SU-DHL-6 (cell line): ENCODE results near the gene PVALEF.

Experiments
- H2AFZ ChIP-seq: fragments of 200-600 bp; sonication (generic); 2 replicates; pipeline ENCODE4 v1.6.1; 2014; ENCODE audit warnings: low read depth, mild to moderate bottlenecking, moderate library complexity, mixed read lengths, antibody characterized with exemption, low read length; ENCODE audit not compliant: severe bottlenecking
- H3F3A ChIP-seq: fragments of 200-600 bp; shearing (Covaris generic); 2 replicates; pipeline ENCODE4 v1.6.0; 2016; ENCODE audit warnings: antibody characterized with exemption, mild to moderate bottlenecking; ENCODE audit not compliant: insufficient read depth
- H3K27ac ChIP-seq: fragments of 200-600 bp; sonication (generic); 2 replicates; pipeline ENCODE4 v1.5.1; 2016; ENCODE audit warnings: low read depth, mild to moderate bottlenecking, low read length, moderate library complexity, mixed read lengths
- H3K27me3 ChIP-seq: fragments of 200-600 bp; sonication (generic), shearing (Covaris generic); 2 replicates; pipeline ENCODE4 v1.6.0; 2014; ENCODE audit warnings: mild to moderate bottlenecking, low read length
- H3K36me3 ChIP-seq: fragments of 200-600 bp; sonication (generic); 2 replicates; pipeline ENCODE4 v1.6.1; 2014; ENCODE audit warnings: mild to moderate bottlenecking, low read length, mixed read lengths
- H3K4me2 ChIP-seq: fragments of 300-600, 200-600 bp; shearing (Covaris generic), sonication (generic); 2 replicates; pipeline ENCODE4 v1.6.0; 2014; ENCODE audit warnings: low read length, low read depth, mild to moderate bottlenecking; ENCODE audit not compliant: poor library complexity, severe bottlenecking
- H3K4me3 ChIP-seq: fragments of 200-600 bp; sonication (generic); 2 replicates; pipeline ENCODE4 v1.5.1; 2014; ENCODE audit warnings: antibody characterized with exemption, low read length, mild to moderate bottlenecking, mixed read lengths; ENCODE audit not compliant: insufficient read depth, poor library complexity, severe bottlenecking
- H3K79me2 ChIP-seq: fragments of 200-600 bp; sonication (generic); 2 replicates; pipeline ENCODE4 v1.6.1; 2014; ENCODE audit warnings: mild to moderate bottlenecking, low read length, moderate library complexity; ENCODE audit not compliant: insufficient read depth
- H3K9ac ChIP-seq: fragments of 200-600 bp; sonication (generic); 2 replicates; pipeline ENCODE4 v1.7.0; 2014; ENCODE audit warnings: mild to moderate bottlenecking, low read length
- H3K9me2 ChIP-seq: fragments of 200-600 bp; sonication (generic); replicated peaks from 2 replicates; pipeline ENCODE4 v1.6.1; 2014; ENCODE audit warnings: low read length; ENCODE audit not compliant: insufficient read depth
- H3K9me3 ChIP-seq: fragments of 200-600 bp; sonication (generic); 2 replicates; pipeline ENCODE4 v1.6.1; 2014; ENCODE audit warnings: low read length, mixed read lengths; ENCODE audit not compliant: insufficient read depth
- H4K20me1 ChIP-seq: fragments of 200-600 bp; sonication (generic); 2 replicates; pipeline ENCODE4 v1.6.1; 2014; ENCODE audit warnings: low read depth, mild to moderate bottlenecking, antibody characterized with exemption, low read length, moderate library complexity, mixed read lengths
- CTCF ChIP-seq: fragments of 200-600 bp; sonication (generic); IDR thresholded peaks from one replicate; pipeline ENCODE4 v1.5.1; 2017; ENCODE audit warnings: antibody characterized with exemption, mild to moderate bottlenecking, low read length, moderate library complexity; ENCODE audit not compliant: insufficient read depth, poor library complexity, severe bottlenecking
- EZH2phosphoT487 ChIP-seq: fragments of 200-600 bp; sonication (generic), shearing (Covaris generic); conservative IDR thresholded peaks from 2 replicates; pipeline ENCODE4 v1.6.1; 2018; ENCODE audit warnings: mild to moderate bottlenecking, antibody characterized with exemption, low read length, moderate library complexity, mixed read lengths

The PVALEF gene

GRCh38 chr17:81128338-81128737 lies 37.0 kb upstream of the PVALEF start:
- Histone ChIP-seq H4K20me1 (no peaks in the 10 kb centered on the region), H3F3A (no peaks in the 10 kb centered on the region), H3K9me2 (no peaks in the 10 kb centered on the region), H3K9me3 (no peaks in the 10 kb centered on the region), H3K79me2 (no peaks in the 10 kb centered on the region), H3K9ac (no peak overlapping the region), H2AFZ (no peak overlapping the region), H3K4me2 (no peak overlapping the region), H3K27me3 (no peaks in the 10 kb centered on the region), H3K36me3 (no peaks in the 10 kb centered on the region), H3K4me3 (no peak overlapping the region), H3K27ac (no peak overlapping the region)
- TF ChIP-seq EZH2phosphoT487 (no peak), CTCF (no peak)

- H3K27ac ChIP-seq: no peak overlapping the region
- H3K79me2 ChIP-seq: no peaks in the 10 kb centered on the region
- H3K4me2 ChIP-seq: no peak overlapping the region
- H3K9me2 ChIP-seq: no peaks in the 10 kb centered on the region
- no peaks in the 10 kb centered on the region for H3K9me3 ChIP-seq
- H3K36me3 ChIP-seq: no peaks in the 10 kb centered on the region
- no peak for TF ChIP-seq CTCF
- no peak for TF ChIP-seq EZH2phosphoT487
- H3K27me3 ChIP-seq: no peaks in the 10 kb centered on the region
- H3K4me3 ChIP-seq: no peak overlapping the region
- H2AFZ ChIP-seq: no peak overlapping the region
- no peaks in the 10 kb centered on the region for H3F3A ChIP-seq
- H4K20me1 ChIP-seq: no peaks in the 10 kb centered on the region
- H3K9ac ChIP-seq: no peak overlapping the region
Measured at GRCh38 chr17:81128774-81129173, 36.5 kb upstream of the PVALEF start.

- H3F3A ChIP-seq: no peaks in the 10 kb centered on the region
- H3K27me3 ChIP-seq: no peaks in the 10 kb centered on the region
- no peak overlapping the region for H2AFZ ChIP-seq
- no peaks in the 10 kb centered on the region for H3K9me2 ChIP-seq
- H4K20me1 ChIP-seq: no peaks in the 10 kb centered on the region
- no peaks in the 10 kb centered on the region for H3K9me3 ChIP-seq
- TF ChIP-seq CTCF: no peak
- no peak for TF ChIP-seq EZH2phosphoT487
- no peak overlapping the region for H3K4me2 ChIP-seq
- H3K79me2 ChIP-seq: no peaks in the 10 kb centered on the region
- H3K9ac ChIP-seq: no peak overlapping the region
- H3K4me3 ChIP-seq: no peak overlapping the region
- H3K36me3 ChIP-seq: no peaks in the 10 kb centered on the region
- H3K27ac ChIP-seq: no peak overlapping the region
Measured at GRCh38 chr17:81129289-81129688, 36.0 kb upstream of the PVALEF start.
